HG03103 (cell line): ENCODE data around the gene ENTR1.
"Not testable (repeated sequence)": the region's sequence is repeated elsewhere in the genome, so short reads cannot be mapped to it uniquely, and the experiment has no call there.

Experiments used
- ATAC-seq: cut with Tn5 transposase; IDR thresholded peaks from one replicate; pipeline ENCODE4 v1.9.1; 2021; ENCODE audit warnings: low read depth; ENCODE audit not compliant: unreplicated experiment

The ENTR1 gene

DNA sequence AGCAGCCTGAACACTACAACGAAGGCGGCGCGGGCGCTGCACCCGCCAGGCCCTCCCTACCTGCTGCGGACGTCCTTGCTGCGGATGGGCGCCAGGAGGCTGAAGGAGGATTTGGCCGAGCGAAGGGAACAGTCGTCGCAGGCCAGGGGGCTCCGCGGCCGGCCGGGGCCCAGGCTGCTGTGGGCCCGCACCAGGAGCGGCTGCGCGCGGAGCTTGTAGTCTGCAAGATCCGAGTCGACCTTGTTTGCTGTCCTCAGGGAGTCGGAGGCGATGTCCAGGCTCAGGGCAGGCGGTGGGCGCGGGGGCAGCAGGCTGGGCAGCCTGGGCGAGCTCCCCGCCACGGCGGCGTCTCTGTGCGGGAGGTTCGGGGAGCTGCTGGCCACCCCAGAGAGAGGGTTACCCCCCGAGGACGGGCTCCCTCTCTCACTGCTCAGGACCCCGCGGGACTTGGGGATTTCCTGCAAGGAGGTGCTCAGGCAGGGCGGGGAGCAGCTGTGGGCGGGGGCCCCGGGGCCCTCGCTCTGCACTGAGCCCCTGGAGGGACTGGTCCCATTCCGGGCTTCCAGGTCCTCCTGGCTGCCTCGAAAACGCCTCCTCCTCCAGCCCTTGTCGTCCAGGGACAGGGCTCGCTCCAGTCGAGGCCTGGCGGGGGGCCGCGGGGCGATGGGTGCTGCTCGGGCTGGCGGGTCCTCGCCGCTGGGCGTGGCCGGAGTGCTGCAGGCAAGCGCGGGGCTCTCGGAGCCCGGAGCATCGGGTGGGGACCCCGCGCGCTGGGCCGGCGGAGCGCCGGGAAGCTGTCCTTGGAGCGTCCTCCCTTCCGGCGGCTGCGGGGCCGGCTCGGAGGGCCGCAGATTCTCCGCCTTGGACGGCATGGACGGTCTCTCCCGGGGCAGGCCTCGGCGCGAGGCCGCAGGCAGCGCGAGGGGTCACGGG, 28.4 kb upstream of the ENTR1 start:
- peak; percentile 40 for ATAC-seq

DNA sequence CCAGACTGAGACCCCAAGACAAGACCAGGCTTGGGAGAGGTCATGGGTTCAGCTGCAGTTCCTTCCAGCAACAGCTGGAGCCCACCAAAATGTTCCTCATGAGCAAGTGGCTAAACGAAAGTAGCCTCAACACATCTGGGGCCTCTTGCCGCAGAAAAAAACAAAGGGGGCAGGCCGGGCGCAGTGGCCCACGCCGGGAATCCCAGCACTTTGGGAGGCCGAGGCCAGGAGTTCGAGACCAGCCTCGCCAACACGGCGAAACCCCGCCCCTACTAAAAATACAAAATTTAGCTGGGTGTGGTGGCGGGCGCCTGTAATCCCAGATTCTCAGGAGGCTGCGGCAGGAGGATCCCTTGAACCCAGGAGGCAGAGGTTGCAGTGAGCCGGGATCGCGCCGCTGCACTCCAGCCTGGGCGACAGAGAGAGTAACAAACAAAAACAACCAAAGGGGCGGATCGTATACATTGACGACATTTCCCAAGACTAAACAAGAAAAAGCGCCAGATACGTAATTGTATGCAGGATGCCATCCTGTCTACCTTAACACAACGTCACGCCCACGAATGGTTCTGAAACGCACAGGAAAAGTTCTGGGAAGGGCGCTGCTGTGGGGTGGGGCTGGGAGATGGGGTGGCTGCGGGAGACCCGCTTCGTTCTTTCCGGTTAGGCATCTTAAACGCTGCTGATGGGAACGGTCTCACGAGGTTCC, 27.6 kb upstream of the ENTR1 start:
- no peak for ATAC-seq

DNA sequence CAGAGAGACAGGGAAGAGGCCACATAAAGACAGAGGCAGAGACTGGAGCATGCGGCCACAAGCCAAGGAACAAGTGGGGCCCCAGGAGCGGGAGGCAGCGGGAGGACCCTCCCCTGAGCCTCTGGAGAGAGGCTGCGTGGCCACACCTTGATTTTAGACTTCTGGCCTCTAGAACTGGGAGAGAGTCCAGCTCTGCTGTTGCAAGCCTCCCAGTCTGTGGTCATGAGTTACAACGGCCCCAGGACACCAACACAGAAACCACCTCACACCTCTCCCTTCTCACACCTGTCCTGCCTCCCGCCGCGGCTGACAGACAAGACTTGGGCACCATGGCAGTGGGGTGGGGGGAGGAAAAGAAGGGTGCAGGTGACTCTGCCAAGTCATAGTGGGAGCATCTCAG, 27.0 kb upstream of the ENTR1 start:
- ATAC-seq, result no peak

DNA sequence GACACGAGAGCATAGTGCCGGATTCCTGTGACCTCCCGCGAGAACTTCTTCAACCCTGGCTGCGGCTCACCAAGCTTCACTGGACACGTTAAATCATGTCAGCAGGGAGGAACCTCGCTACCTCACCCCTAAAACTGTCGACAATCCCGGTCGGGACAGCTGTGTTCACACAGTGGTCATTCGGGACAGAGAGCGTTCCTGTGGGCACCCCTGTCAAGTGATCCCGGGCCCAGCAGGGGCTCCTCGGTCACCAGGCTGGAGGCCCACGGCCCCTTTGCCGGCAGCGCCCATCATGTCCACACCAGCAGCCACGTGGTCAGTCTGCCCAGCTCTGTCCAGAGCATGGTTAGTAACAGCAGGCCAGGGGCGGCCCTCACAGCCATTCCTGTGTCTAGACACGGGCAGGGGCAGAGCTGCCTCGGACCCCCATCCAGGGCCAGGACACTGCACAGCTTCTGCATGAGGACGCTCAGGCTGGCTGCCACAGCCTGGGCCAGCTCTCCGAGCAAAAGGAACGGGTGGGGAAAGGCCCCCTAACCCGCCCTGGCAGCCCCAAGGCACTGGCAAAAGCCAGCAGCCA, 25.7 kb upstream of the ENTR1 start:
- ATAC-seq, result no peak

DNA sequence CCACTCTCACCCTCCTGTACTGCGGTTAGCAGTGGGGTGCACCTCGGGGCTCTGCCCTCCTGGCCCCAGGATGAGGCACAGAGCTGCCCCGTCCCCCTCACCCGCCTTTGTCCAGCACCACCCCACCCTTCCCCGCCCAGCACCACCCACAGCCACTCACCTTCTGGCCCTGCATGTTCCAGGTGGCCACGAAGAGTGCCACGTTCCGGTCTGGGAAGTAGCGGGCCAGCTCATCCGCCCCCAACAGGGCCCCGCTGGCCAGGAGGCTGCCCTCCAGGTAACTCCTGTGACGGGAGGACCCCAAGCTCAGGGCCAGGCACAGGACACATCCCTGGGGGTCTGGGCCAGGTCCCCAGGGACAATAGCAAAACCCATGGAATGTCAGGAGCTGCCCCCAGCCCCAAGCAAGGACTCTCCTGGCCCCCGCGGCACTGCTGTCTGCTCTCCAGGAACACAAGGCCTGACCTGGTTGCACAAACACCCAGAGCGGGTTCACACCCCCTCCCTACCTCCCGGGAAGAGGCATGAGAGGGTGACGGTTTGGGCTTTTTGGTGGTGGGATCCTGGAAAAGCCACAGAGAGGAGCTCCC, 24.3 kb upstream of the ENTR1 start:
- ATAC-seq, result no peak

DNA sequence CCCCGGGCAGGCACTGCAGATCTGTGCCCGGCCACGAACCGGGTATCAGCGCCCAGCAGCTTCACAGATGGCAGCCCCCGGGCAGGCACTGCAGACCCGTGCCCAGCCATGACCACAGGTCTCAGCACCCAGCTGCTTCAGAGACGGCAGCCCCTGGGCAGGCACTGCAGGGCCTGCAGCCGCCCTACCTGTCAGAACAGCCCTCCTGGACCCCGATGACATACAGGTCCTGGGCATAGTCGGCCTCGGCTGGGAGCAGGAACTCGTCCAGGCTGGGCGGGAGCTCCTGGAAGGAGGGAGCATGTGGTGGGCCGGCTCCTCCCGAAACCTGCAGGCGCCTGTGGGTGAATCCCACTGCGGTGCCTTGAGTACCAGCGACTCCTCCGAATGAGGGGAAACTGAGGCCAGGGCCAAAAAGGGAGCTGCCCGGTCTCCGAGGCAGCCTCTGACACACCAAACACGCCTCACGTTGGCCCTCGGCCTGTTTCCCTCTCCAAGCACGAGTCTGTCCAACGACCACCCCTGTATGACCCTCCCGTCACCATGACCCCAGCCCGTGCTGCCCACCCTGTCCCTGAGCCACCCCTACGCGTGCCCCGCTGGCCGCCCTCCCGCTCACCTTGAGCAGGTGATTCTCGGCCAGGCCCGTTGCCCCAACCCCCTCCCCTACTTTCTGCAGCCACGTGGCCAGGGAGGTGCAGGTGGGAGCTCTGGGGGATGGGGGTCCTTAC, 23.6 kb upstream of the ENTR1 start:
- ATAC-seq, result no peak

DNA sequence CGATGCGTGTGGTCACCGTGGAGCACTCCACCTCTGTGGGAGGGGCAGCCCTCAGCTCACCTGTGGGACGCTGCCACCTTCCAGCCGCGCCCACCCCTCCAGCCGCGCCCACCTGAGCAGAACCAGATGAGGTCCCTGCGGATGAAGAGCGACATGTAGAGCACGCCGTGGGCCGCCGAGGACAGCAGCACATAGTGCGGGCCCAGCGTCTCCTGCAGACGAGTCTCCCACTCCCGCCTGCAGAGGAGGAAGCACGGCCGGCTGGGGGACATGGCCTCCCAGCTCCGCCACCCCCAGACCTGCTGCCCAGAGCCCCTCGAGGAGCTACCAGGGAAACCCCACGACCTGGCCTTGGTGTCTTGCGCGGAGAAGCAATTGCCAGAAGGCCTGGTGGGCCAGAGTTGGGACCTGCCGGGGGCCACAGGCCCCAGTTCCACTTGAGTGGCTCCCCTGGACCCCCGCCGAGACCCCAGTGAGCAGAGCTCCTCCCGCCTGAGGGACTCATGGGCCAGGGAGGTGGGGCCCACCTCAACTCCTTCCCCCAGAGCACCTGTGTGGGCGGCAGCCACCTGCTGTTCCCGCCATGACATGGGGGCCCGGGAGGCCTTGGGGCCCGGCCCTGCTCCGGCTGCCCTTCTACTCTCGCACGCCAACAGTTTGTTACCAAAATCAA, 22.8 kb upstream of the ENTR1 start:
- ATAC-seq, result no peak

DNA sequence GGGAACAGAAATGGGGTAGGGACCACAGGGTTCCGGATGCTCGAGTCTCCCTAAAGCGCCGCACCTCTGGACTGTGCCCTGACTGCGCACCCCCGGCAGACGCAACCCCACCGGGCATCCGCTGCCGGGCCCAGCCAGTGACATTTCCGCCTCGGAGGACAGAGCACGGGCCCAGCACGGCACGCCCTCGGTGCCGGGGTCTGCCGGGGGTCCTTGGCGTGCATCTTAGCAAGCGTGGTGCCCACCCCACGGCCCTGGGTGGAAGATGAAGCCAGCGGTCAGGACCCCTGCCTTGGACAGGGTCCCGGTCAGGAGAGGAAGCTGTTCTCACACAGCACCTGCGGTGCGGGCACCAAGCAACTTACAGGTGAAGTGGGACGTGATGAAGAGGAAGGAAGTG, 22.2 kb upstream of the ENTR1 start:
- no peak for ATAC-seq

DNA sequence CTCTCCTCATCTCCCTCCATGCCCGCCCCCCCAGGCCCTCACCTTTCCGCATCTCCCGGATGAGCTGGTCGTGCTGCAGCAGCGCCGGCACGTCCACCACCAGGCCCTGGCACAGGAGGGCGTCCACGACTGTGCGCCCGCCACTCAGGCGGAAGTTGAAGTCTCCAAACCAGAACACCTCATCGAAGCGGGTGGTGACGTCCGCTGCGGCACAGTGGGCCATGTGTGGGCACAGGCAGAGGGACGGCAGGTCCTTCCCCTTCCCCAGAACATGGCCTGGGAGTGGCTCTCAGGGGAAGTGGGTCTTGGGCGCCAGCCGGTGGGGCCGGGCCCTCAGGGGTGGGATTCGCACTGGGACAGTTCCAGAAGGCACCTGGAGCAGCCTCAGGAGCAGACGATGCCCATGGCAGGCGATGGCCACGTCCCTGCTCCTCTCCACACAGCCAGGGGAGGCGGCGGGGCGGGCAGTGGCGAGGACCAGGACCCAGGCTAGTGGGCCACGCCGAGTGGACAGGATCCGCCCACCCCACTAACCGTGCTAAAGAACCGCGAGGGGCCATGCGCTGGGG, 21.5 kb upstream of the ENTR1 start:
- ATAC-seq, result no peak

DNA sequence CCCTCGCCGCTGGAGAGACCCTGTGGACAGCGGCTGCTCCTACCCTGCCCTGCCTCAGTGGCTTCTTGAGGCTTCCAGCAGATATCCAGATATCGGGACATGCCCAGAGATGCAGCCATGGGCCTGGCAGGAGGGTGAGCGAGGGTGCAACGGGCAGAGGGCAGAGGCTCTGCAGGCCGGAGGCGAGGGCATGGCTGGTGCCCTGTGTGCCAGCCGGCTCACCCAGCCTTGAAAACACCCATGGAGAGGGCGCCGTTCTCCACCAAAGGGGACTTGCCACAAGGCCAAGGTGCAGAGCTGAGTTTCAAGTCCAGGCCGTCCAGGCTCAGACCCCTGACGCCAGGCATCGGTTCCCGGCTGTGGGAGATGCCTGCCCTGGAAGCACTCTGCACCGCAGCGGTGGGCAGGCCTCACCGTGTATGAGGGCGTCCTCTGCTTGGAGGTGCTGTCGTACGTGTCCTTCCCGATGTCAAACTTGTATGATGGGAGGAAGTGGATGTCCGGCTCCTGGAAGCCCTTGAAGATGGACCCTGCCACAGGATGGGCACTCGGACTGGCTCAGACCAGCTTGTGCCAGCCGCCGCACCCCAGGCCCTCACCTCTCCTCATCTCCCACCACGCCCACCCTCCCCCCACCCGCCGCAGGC, 20.3 kb upstream of the ENTR1 start:
- ATAC-seq, result no peak

DNA sequence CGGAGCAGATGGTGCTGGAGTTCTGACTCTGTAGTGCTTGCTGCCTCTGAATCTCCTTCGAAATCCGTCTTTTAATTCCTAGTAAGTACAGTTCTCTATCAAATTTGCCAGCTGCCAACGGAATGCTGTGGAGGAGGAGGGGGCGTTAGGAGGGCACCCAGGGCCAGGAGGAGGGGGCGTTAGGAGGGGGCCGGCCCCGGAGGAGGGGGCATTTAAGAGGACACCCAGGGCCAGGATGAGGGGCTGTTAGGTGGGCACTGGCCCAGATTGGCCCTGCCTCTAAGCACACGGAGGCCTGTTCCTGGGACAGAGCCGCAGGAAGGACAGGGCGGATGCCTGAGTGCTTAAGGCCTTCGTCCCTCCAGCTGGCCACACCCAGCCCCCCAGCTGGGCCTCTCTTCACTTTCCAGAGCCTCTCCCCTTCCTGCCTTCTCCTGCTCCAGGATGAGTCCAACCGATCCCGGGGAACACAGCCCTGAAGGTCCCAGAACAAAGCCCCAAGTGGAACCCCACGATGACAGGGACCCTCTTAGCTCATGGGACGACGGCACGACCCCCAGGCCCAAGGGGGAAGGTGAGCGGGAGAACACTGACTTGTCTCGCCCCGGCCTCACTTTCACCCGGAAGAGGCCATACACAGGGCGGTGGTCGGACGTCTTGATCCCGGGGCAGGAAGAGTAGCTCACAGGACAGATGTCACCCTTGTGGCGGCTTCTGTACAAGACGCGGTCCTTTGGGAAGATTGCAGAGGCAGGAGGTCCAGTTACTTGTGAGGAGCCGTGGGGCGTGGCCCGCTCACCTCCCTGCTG, 19.5 kb upstream of the ENTR1 start:
- no peak for ATAC-seq

DNA sequence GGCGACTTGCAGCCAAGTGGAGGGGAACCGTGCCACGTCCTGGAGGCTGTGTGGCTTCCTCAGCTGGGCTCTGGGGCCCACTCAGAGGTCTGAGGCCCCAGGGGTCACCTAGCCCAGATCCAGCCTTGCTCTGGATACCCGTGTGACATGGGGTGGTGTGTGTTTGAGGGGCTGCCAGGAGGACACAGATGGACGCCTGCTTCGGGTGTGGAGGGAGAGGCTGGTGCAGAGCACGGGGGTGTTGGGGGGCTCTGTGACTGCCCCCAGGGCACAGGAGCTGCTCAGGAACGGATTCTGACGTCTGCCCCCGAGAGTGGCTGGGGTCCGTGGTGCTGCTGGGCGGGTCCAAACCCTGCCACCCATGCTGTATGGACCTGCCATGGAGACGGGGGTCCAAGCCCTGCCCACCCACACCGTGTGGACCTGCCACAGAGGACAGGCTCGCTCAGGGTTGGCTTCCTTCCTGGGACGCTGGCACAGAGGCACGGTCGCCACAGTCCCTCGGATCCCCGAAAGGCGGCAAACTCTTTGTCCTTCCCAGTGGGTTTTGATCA, 18.7 kb upstream of the ENTR1 start:
- ATAC-seq, result no peak

DNA sequence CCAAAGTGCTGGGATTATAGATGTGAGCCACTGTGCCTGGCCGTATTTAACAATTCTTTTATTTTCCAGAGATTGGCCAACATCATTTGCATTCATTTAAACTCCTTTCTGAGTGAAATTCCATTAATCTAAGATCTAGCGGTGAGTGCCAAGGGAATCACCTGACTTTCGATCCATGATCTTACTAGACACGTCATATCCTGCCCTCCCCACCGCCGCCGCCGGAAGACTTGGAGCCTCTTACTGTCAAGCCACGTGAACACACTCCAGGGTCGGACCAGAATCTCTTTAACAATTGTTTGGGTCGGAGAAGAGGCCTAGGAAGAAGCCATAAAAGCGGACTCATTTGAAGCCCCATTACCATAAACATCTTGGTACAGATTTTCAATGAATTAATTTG, 16.4 kb upstream of the ENTR1 start:
- ATAC-seq, result no peak

DNA sequence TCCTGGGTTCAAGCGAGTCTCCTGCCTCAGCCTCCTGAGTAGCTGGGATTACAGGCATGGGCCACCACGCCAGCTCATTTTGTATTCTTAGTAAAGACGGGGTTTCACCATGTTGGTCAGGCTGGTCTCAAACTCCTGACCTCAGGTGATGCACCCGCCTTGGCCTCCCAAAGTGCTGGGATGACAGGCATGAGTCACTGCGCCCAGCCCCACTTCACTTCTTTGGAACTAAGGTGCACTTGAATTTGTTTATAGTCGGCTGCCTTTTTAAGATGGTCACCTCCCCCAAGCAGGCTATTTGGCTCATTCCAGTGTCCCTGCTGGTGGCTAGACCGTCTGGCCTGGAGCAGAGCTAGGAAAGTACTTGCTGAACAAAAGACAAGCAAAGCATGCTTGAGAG, 15.0 kb upstream of the ENTR1 start:
- ATAC-seq, result not testable (repeated sequence)

DNA sequence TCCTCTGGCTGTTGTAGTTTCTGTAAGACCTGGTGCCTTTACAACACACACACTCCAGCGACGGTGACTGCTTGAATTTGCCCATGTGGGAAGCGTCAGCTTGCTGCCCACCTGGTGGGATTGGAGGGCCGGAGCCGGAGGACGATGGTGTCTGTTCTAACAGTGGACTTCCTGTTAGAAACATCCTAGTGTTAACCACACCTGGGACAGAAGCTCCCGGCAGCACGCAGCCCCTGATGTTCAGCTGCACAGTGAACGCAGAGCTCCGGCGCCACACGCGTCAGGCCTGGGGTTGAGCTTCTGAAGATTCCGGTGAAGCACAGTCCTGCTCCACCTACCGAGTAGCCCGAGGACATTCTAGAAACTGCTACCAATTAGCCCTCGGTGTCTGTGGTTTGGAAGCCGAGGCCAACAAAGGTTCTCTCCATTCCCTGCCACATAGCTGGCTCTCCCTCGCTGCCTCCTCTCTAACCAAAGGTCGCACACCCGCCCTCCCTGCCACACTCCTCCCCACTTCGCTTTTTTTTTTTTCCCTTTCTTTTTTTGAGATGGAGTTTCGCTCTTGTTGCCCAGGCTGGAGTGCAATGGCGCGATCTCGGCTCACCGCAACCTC, 14.4 kb upstream of the ENTR1 start:
- ATAC-seq, result no peak

DNA sequence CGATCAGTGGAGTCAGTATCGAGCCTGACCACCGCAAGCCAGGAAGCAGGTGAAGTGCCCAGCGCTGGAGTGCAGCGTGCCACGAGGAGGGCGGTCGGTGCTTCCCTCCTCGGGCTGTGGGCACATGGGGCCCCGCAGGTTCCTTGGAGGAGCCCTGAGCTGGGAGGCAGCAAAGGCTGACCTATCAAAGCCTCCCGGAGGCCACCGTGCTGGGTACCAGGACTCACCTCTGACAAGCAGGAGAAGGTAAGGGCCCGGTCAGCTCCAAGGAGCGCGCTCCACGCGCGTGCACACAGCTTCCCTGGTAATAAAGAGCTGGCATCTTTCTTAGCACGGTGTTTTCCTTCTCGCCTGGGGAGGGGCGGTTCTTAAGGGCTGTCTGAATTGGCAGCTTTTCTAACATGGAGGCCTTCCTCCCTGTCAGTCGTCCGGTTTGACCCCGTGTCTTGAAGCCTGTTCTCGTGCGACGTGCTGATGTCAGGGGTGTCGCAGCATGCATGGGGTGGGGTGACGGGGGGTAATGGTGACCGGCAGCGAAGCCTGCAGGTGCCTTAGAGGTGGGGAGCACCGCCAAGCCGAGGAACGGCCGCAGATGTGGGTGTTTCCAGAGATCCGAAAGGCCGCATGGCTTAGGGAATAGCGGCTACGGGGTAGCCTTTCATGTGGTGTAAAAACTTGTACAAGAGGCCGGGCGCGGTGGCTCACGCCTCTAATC, 13.2 kb upstream of the ENTR1 start:
- no peak for ATAC-seq

DNA sequence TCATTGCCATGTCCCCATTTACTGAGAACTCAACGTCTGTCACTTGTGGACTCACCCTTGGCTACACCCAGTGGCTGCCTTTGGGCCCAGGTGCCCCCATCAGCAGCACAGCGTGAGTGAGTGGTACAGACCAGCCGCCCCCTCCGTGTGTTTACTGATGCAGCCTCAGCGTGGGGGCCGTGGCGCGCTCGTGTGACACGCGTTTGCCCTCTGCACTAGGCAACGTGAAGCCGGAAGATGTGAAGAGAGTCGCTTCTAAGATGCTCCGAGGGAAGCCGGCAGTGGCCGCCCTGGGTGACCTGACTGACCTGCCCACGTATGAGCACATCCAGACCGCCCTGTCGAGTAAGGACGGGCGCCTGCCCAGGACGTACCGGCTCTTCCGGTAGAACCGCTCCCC, 12.5 kb upstream of the ENTR1 start:
- ATAC-seq, result no peak
